ENCODE results near the gene SUN5.
"Not testable (repeated sequence)": the region's sequence is repeated elsewhere in the genome, so short reads cannot be mapped to it uniquely, and the experiment has no call there.

Gene SUN5

DNA sequence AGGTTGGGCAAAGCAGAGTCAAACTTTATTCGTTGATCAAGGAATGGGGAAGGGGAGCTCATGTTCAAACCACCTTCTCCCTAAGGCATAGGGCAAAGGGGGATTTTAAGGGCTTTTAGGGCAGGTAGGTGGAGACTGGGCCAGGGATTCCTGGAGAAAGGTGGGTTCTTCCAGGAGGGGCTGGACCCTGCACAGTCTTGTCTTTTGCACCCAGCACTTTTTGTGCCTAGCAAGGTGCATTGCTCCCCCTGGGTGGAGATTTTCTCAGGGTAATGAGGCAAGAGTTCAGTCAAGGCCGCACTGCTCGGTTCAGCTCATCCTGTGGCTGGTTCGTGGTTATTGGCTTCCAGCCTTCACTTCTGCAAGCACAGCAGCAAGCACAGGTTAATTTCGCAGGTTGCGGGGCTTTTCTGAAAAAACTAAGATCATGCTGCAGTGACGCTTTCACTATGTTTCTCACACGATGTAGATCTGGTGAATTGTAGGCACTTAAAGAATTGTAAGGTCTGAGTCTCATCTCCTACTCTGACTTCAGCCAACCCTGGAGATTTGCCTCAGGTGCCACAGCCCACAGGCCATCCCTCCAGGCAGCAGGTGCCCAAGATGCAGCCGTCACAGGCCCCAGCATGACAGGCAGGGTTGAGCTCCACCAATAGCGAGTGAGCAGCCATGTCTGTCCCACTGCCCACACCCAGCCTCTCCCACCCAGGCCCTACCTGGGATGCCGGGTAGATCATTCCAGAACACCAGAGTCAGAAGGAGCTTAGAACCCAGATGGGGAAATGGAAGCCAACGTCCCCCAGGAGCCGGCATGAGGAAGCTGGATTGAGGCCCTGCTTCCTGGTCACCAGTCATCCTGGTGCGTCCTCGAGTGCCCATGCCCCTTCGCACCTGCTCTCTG lies 37.1 kb downstream of the SUN5 start:
- no peak for TF ChIP-seq POLR2A (IDR thresholded peaks at IDR 0.05; ENCODE audit: low read depth, low read length)
- DNase-seq (ENCODE audit: insufficient read length, low spot score), result no peak
- FAIRE-seq, result no peak

- TF ChIP-seq POLR2A (IDR thresholded peaks at IDR 0.05; ENCODE audit: low read depth, low read length), result no peak
- FAIRE-seq (no peak), DNase-seq (ENCODE audit: insufficient read length, low spot score) (no peak)
Observed at GRCh38 chr20:32966382-32966781, 37.9 kb downstream of the SUN5 start.

- TF ChIP-seq POLR2A (IDR thresholded peaks at IDR 0.05; ENCODE audit: low read depth, low read length), result no peak
- DNase-seq (ENCODE audit: insufficient read length, low spot score), result no peak
- no peak for FAIRE-seq
Observed at GRCh38 chr20:32965581-32966373, 38.5 kb downstream of the SUN5 start.

DNA sequence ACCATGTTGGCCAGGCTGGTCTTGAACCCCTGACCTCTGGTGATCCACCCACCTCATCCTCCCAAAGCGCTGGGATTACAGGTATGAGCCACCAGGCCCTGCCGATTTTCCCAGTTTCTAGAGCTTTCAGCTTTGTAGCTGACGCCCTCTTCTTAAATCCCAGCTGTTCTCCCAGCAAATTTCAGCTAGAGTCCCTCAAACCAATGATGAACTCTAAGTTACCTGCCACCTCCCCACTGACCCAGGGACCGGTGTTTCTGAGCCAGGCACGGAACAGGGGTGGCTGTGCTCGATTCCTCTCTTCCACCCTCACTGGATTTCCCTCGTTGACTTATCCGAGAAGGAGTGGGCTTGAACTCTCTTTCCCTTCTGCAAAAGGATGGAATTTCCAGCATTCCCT lies 39.1 kb downstream of the SUN5 start:
- TF ChIP-seq POLR2A (IDR thresholded peaks at IDR 0.05; ENCODE audit: low read depth, low read length), result no peak
- FAIRE-seq, result no peak
- no peak for DNase-seq (ENCODE audit: insufficient read length, low spot score)

GRCh38 chr20:32964575-32964974 lies 39.7 kb downstream of the SUN5 start:
- no peak for TF ChIP-seq POLR2A (IDR thresholded peaks at IDR 0.05; ENCODE audit: low read depth, low read length)
- DNase-seq (ENCODE audit: insufficient read length, low spot score) (no peak), FAIRE-seq (no peak)

- FAIRE-seq (no peak), DNase-seq (ENCODE audit: insufficient read length, low spot score) (no peak)
- TF ChIP-seq POLR2A (IDR thresholded peaks at IDR 0.05; ENCODE audit: low read depth, low read length), result no peak
Observed at GRCh38 chr20:32963176-32963575, 41.1 kb downstream of the SUN5 start.

DNA sequence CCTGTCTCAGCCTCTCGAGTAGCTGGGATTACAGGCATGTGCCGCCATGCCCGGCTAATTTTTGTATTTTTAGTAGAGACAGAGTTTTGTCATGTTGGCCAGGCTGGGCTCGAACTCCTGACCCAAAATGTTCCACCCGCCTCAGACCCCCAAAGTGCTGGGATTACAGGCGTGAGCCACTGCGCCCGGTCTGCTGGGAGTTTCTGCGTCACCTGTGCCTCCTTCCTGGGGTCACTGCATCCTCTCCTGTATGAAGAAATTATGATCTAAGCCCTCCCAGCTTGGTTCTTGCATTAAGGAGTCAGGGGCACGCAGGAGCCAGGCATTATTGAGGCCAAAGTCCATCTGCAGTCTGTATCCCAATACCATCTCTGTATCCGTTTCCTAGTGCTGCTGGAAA lies 41.6 kb downstream of the SUN5 start:
- DNase-seq (ENCODE audit: insufficient read length, low spot score); FAIRE-seq: not testable (repeated sequence)

DNA sequence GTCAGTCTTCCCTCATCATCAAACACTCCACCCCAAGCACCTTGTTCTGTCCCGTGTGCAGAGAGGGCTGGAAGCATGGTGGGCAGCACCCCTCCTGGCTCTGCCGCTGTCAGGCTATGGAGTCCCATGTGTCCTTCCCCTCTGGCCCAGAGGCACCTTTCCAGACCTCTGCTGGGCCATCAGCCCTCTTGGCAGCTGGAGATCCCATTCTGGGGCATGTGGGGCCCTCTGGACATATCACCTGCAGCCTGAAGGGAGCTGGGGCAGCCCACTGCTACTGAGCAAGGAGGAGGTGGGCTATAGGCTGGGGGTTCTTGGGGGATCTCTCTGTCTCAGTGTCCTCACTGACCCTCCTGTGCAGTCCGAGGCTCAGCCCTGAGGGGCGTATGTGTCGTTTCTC lies 42.2 kb downstream of the SUN5 start:
- FAIRE-seq (no peak), DNase-seq (ENCODE audit: insufficient read length, low spot score) (no peak)
- TF ChIP-seq POLR2A (IDR thresholded peaks at IDR 0.05; ENCODE audit: low read depth, low read length), result no peak

DNA sequence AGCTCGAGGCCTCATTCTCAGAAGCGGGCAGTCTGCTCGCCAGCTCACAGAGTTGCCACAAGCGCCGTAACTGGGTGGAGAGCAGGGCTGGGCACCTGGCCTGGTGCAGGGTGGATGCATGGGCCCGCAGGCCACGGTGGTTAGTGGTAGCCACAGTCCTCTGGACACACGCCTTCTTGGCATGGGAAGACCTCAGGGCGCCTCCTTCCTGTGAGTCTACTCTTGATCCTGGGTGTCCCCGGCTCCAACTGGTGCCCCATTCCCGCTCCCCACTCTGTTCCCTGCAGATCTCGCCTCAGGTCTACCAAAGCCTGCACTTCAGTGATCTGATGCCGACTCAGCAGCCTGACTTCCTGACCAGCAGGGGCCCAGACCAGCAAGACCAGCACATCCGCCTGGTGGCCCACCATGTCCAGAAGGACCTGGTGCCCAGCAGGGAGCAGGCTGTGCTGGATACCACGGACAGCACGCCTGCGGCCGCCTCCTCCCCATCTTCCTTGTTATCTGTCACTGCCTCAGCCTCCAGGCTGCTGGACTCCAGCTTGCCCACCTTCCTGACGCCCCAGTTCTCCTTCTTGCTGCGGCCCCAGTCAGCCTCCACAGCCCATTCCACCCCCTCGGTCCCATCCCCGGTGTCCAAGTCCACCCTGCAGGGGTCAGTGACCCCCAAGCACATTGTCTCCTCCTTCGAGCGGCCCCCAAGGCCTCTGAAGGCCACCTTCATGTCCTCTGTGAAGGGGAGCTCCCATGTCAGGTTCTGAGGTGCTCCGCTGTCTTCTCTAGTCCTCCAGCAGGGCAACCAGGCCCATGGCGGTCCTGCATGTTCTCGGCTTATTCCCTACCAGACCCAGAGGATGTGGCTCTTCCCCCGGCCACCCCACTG lies 43.1 kb downstream of the SUN5 start:
- no peak for TF ChIP-seq POLR2A (IDR thresholded peaks at IDR 0.05; ENCODE audit: low read depth, low read length)
- FAIRE-seq, result no peak
- DNase-seq (ENCODE audit: insufficient read length, low spot score), result no peak

GRCh38 chr20:32960222-32960518 lies 44.1 kb downstream of the SUN5 start:
- DNase-seq (ENCODE audit: insufficient read length, low spot score) (no peak), FAIRE-seq (no peak)
- TF ChIP-seq POLR2A (IDR thresholded peaks at IDR 0.05; ENCODE audit: low read depth, low read length), result no peak

DNA sequence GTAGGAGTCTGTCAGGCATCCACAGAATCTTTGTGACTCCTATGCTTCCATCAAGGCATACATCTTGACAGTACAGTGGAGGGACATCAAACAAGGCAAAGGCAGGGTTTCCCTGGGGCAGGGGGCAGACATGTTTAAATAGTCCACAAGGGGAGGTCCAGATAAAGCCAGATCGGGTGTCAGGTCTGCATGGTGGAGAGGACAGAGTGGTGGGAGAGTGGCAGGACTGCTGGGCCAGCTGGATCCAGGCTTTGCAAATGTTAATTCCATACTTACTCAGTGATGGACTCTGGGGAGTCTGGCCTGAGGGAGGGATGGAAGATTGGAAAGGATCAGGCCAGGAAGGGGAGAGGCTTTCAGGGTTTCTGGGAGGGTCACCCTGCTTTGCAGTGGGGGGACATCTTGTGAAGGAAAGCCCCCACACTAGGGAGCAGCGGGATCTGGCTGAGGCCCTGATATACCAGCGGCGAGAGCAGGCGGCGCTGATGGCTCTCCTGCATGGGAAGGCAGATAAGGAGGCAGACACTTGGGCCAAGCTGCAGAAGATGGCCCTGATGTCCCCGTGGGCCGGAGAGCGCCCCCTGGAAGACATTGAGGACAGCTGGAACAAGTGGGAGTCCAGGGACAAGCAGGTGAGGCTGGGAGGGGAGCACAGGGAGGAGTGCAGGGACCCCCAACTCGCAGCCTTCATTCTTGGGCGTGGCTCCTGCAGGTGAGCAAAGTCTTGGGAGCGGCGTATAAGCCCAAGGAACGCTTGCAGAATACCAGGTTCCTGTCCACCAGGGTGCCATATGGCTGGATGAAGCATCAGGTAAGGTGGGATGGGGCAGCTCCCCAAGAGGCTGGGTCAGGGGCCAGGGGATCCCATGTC lies 44.6 kb downstream of the SUN5 start:
- no peak for FAIRE-seq
- no peak for DNase-seq (ENCODE audit: insufficient read length, low spot score)
- no peak for TF ChIP-seq POLR2A (IDR thresholded peaks at IDR 0.05; ENCODE audit: low read depth, low read length)

GRCh38 chr20:32958574-32958973 lies 45.7 kb downstream of the SUN5 start:
- FAIRE-seq (no peak), DNase-seq (ENCODE audit: insufficient read length, low spot score) (no peak)
- TF ChIP-seq POLR2A (IDR thresholded peaks at IDR 0.05; ENCODE audit: low read depth, low read length), result no peak

DNA sequence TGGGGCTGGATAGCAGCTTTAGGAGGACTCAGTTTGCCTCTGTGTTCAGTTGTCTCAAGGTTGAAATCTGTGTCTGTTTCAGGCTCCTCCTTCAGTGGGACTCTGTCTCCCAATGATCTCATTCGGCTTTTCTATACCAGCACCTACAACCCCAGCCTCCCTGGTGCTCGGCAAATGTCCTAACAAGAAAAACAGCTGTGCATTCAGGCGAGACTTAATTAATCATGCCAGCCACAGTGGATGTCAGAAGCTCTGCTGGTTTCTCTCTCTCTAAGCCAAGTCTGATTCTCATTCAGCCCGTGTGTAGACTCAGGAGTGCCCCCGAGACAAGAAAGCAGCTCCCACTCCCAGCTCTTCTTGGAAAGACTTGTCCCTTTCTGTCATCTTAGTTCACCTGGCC lies 46.8 kb downstream of the SUN5 start:
- DNase-seq (ENCODE audit: insufficient read length, low spot score), result no peak
- FAIRE-seq, result no peak
- TF ChIP-seq POLR2A (IDR thresholded peaks at IDR 0.05; ENCODE audit: low read depth, low read length), result no peak

DNA sequence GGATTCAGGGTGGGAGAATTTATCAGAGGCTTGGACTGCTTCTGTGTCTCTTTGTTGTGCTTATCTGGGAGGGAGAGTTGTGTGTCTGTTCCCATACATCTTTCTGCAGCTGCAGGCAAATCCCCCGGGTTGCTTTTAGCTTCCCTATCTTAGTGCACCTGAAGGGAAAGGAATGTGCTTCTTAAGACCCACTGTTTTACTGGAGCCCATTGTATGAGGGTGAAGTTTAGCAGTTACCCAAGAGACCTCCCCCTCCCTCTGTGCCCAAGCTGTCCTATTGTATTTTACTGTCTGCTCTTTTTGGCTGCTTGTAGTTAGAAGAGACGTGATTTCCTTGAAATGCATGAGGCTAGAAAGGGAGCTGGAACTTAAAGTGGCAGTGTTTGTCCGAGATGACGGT lies 53.7 kb downstream of the SUN5 start:
- not testable (repeated sequence) for DNase-seq (ENCODE audit: insufficient read length, low spot score); FAIRE-seq

Data from H54 (cell line).